Activated B cell treated with CpG ODN at 0.5 μM for 24 hours (primary cell): ENCODE measurements around the gene MED12L. TPM values are rescaled to one million over a fixed set of nuclear protein-coding genes. Genes with fewer than 3 reads are reported as not detected.

ENCODE experiments used
- ATAC-seq: fragments of 200-7000 bp; cut with Tn5 transposase; one replicate; pipeline ENCODE4 v1.10.0; 2021; ENCODE audit warnings: low read depth, mild to moderate bottlenecking, moderate library complexity
- CTCF ChIA-PET: fragments of 350-600 bp; sonication (Branson Sonifier 250); formaldehyde crosslinking; loops from one replicate; lab custom pipeline; 2021; ENCODE audit warnings: antibody characterized with exemption; lab: Charles Lee
- POLR2A ChIA-PET: fragments of 350-600 bp; sonication (Branson Sonifier 250); formaldehyde crosslinking; loops from one replicate; lab custom pipeline; 2021; ENCODE audit warnings: antibody characterized with exemption; lab: Charles Lee
- DNase-seq: peaks from one replicate; pipeline ENCODE4 v3.0.0; 2022
- H3K27ac Mint-ChIP-seq: one replicate; pipeline ENCODE4 v1.8.0; 2020; ENCODE audit warnings: mixed read lengths
- H3K27me3 Mint-ChIP-seq: one replicate; pipeline ENCODE4 v1.8.0; 2021; ENCODE audit warnings: mixed read lengths
- H3K36me3 Mint-ChIP-seq: one replicate; pipeline ENCODE4 v1.8.0; 2021; ENCODE audit warnings: low read depth, mixed read lengths
- H3K4me1 Mint-ChIP-seq: one replicate; pipeline ENCODE4 v1.8.0; 2021; ENCODE audit warnings: mixed read lengths
- H3K4me3 Mint-ChIP-seq: one replicate; pipeline ENCODE4 v1.8.0; 2020; ENCODE audit warnings: mild to moderate bottlenecking, mixed read lengths
- H3K9me3 Mint-ChIP-seq: one replicate; pipeline ENCODE4 v1.8.0; 2020; ENCODE audit warnings: mixed read lengths
- CTCF ChIP-seq: fragments of 200-600 bp; IDR thresholded peaks from one replicate; pipeline ENCODE4 v1.8.0; 2022; ENCODE audit warnings: antibody characterized with exemption, mild to moderate bottlenecking
- intact Hi-C: fragments of 100-400 bp; cut with micrococcal nuclease; formaldehyde crosslinking; loops from one replicate; pipeline ENCODE4 v1.15.1; 2024
- total RNA-seq: library from RNA; stranded (reverse); gene quantifications from 2 replicates; pipeline ENCODE4 v1.2.3, GENCODE V29; 2022

Gene MED12L
- total RNA-seq, 1 donor from 2014 or later = 1.5 TPM

GRCh38 chr3:151109286-151109800 is 23.9 kb downstream of the MED12L start:
- no peak for DNase-seq
- H3K27ac Mint-ChIP-seq = no peak overlapping the region
- CTCF ChIA-PET = interaction anchor here (0.6 kb wide), 1 partner anchor 1822 kb away, joined by 3 read pairs; no protein-coding TSS in a partner anchor
- TF ChIP-seq CTCF = no peak
- no peaks in the 10 kb centered on the region for H3K27me3 Mint-ChIP-seq
- ATAC-seq = no peak
- H3K4me1 Mint-ChIP-seq = no peaks in the 10 kb centered on the region
- H3K9me3 Mint-ChIP-seq = no peaks in the 10 kb centered on the region
- H3K4me3 Mint-ChIP-seq = no peak overlapping the region
- intact Hi-C loops = no loop called here
- POLR2A ChIA-PET = no interaction called here
- no peaks in the 10 kb centered on the region for H3K36me3 Mint-ChIP-seq

- no peaks in the 10 kb centered on the region for H3K36me3 Mint-ChIP-seq
- H3K27me3 Mint-ChIP-seq = peaks cover 1% of the 10 kb centered on the region
- intact Hi-C loops = no loop called here
- CTCF ChIA-PET = no interaction called here
- H3K9me3 Mint-ChIP-seq = no peaks in the 10 kb centered on the region
- no peak overlapping the region for H3K27ac Mint-ChIP-seq
- ATAC-seq = no peak
- POLR2A ChIA-PET = no interaction called here
- DNase-seq = no peak
- no peaks in the 10 kb centered on the region for H3K4me1 Mint-ChIP-seq
- no peak for TF ChIP-seq CTCF
- H3K4me3 Mint-ChIP-seq = no peak overlapping the region
Measured at GRCh38 chr3:151112731-151113130, 27.3 kb downstream of the MED12L start.

GRCh38 chr3:151113343-151113742 is 27.9 kb downstream of the MED12L start:
- CTCF ChIA-PET = no interaction called here
- POLR2A ChIA-PET = no interaction called here

GRCh38 chr3:151117047-151117446 is 31.6 kb downstream of the MED12L start:
- CTCF ChIA-PET = no interaction called here
- Mint-ChIP-seq H3K9me3 (no peaks in the 10 kb centered on the region), H3K27ac (no peak overlapping the region), H3K4me3 (no peak overlapping the region), H3K36me3 (no peaks in the 10 kb centered on the region), H3K27me3 (peaks cover 1% of the 10 kb centered on the region), H3K4me1 (no peaks in the 10 kb centered on the region)
- ATAC-seq = no peak
- intact Hi-C loops = no loop called here
- POLR2A ChIA-PET = no interaction called here
- DNase-seq = no peak
- no peak for TF ChIP-seq CTCF

More at GRCh38 chr3:151113343-151113742, 27.9 kb downstream of the MED12L start:
- Mint-ChIP-seq H3K36me3 (no peaks in the 10 kb centered on the region), H3K4me1 (no peaks in the 10 kb centered on the region), H3K27ac (no peak overlapping the region), H3K27me3 (peaks cover 1% of the 10 kb centered on the region), H3K4me3 (no peak overlapping the region), H3K9me3 (no peaks in the 10 kb centered on the region)
- intact Hi-C loops = no loop called here
- no peak for ATAC-seq
- TF ChIP-seq CTCF = no peak
- no peak for DNase-seq

- ATAC-seq (no peak), DNase-seq (no peak)
- intact Hi-C loops = no loop called here
- no peak overlapping the region for H3K4me3 Mint-ChIP-seq
- H3K27ac Mint-ChIP-seq = no peak overlapping the region
- H3K36me3 Mint-ChIP-seq = no peaks in the 10 kb centered on the region
- no peaks in the 10 kb centered on the region for H3K9me3 Mint-ChIP-seq
- no peaks in the 10 kb centered on the region for H3K4me1 Mint-ChIP-seq
- POLR2A ChIA-PET = no interaction called here
- no peak for TF ChIP-seq CTCF
- H3K27me3 Mint-ChIP-seq = peaks cover 1% of the 10 kb centered on the region
- CTCF ChIA-PET = no interaction called here
Measured at GRCh38 chr3:151119188-151119587, 33.7 kb downstream of the MED12L start.
